SK-N-MC (cell line): Measurements from ENCODE around the gene NDUFS8.

ENCODE experiments used
- EZH2 ChIP-seq: fragments of 200-600 bp; sonication (generic); IDR thresholded peaks from one replicate; pipeline ENCODE4 v1.6.1; 2017; ENCODE audit warnings: antibody characterized with exemption
- FOXP2 ChIP-seq: optimal IDR thresholded peaks from 2 replicates; pipeline ENCODE3; 2011; ENCODE audit warnings: mild to moderate bottlenecking, moderate library complexity; ENCODE audit not compliant: insufficient read depth; ENCODE audit errors: extremely low read length, control extremely low read depth
- POLR2AphosphoS5 ChIP-seq: IDR thresholded peaks from 2 replicates; pipeline ENCODE4 v1.6.1; 2012; ENCODE audit warnings: mild to moderate bottlenecking, low read depth, low read length, borderline replicate concordance

GRCh38 chr11:68039526-68040086 lies 9.1 kb downstream of the NDUFS8 start:
- TF ChIP-seq POLR2AphosphoS5 (no peak), EZH2 (no peak), FOXP2 (no peak)
